Activated naive CD4-positive, alpha-beta T cell treated with anti-CD3 and anti-CD28 coated beads, Interleukin-2, amount 50 U/mL, for 16 hours (primary cell): Measurements from ENCODE around the gene DEFB132.

Experiments used
- DNase-seq: peaks from one replicate; pipeline ENCODE4 v3.0.0-alpha.2; 2020

Gene DEFB132

GRCh38 chr20:266596-267562 lies 9.4 kb downstream of the DEFB132 start:
- peak; percentile 91 for DNase-seq

GRCh38 chr20:270517-270916 lies 13.0 kb downstream of the DEFB132 start:
- no peak for DNase-seq

- no peak for DNase-seq
These were observed 13.5 kb downstream of the DEFB132 start for GRCh38 chr20:271069-271468.

GRCh38 chr20:271528-271927 lies 14.0 kb downstream of the DEFB132 start:
- DNase-seq: no peak

GRCh38 chr20:272718-273117 lies 15.2 kb downstream of the DEFB132 start:
- DNase-seq: no peak

GRCh38 chr20:273884-274283 lies 16.4 kb downstream of the DEFB132 start:
- no peak for DNase-seq

GRCh38 chr20:275791-276190 lies 18.3 kb downstream of the DEFB132 start:
- no peak for DNase-seq

GRCh38 chr20:276620-277495 lies 19.3 kb downstream of the DEFB132 start:
- no peak for DNase-seq

- no peak for DNase-seq
These were observed 19.9 kb downstream of the DEFB132 start for GRCh38 chr20:277496-277781.

GRCh38 chr20:278181-278580 lies 20.7 kb downstream of the DEFB132 start:
- no peak for DNase-seq

- no peak for DNase-seq
These were observed 21.4 kb downstream of the DEFB132 start for GRCh38 chr20:278607-279571.

- DNase-seq: no peak
These were observed 26.6 kb downstream of the DEFB132 start for GRCh38 chr20:284172-284571.

GRCh38 chr20:286508-286907 lies 29.0 kb downstream of the DEFB132 start:
- DNase-seq: no peak

- no peak for DNase-seq
These were observed 31.6 kb downstream of the DEFB132 start for GRCh38 chr20:288956-289692.

- no peak for DNase-seq
These were observed 32.2 kb downstream of the DEFB132 start for GRCh38 chr20:289693-290083.

- peak; percentile 85 for DNase-seq
These were observed 32.7 kb downstream of the DEFB132 start, which contains the start of gene C20orf96 for GRCh38 chr20:290084-290831. Gene C20orf96, minus strand, starts transcription at chr20:290750. Its CDS starts 140 bp downstream, at chr20:290610.

GRCh38 chr20:294602-295001 lies 37.1 kb downstream of the DEFB132 start:
- no peak for DNase-seq

- no peak for DNase-seq
These were observed 38.3 kb downstream of the DEFB132 start for GRCh38 chr20:295804-296203.

- peak; percentile 86 for DNase-seq
These were observed 39.8 kb downstream of the DEFB132 start, which contains the start of gene ZCCHC3 for GRCh38 chr20:297098-297924. Gene ZCCHC3, plus strand, starts transcription at chr20:297570. Its CDS starts 17 bp downstream, at chr20:297587.
